HG03442 (cell line): ENCODE measurements around the gene CNBD2.
"Not testable (repeated sequence)": the region's sequence is repeated elsewhere in the genome, so short reads cannot be mapped to it uniquely, and the experiment has no call there.

Source experiments
- ATAC-seq: cut with Tn5 transposase; IDR thresholded peaks from one replicate; pipeline ENCODE4 v1.9.1; 2021; ENCODE audit warnings: mild to moderate bottlenecking, moderate library complexity; ENCODE audit not compliant: unreplicated experiment

CNBD2 gene

GRCh38 chr20:36018208-36018988, 50.0 kb downstream of the CNBD2 start:
- no peak for ATAC-seq

- ATAC-seq, result not testable (repeated sequence)
Measured at GRCh38 chr20:36026131-36026530, 57.7 kb downstream of the CNBD2 start.

- ATAC-seq, result no peak
Measured at GRCh38 chr20:36028106-36028808, 59.9 kb downstream of the CNBD2 start.

- ATAC-seq, result no peak
Measured at GRCh38 chr20:36030149-36030548, 61.8 kb downstream of the CNBD2 start.

GRCh38 chr20:36031806-36032205, 63.4 kb downstream of the CNBD2 start:
- no peak for ATAC-seq

GRCh38 chr20:36034875-36035274, 66.5 kb downstream of the CNBD2 start:
- ATAC-seq, result no peak

- ATAC-seq, result no peak
Measured at GRCh38 chr20:36035745-36036144, 67.4 kb downstream of the CNBD2 start.

- ATAC-seq, result no peak
Measured at GRCh38 chr20:36036688-36037087, 68.3 kb downstream of the CNBD2 start.

- ATAC-seq, result no peak
Measured at GRCh38 chr20:36040571-36040970, 72.2 kb downstream of the CNBD2 start.

GRCh38 chr20:36043441-36043840, 75.1 kb downstream of the CNBD2 start:
- ATAC-seq, result no peak

- ATAC-seq, result no peak
Measured at GRCh38 chr20:36043892-36044515, 75.6 kb downstream of the CNBD2 start.

- ATAC-seq, result no peak
Measured at GRCh38 chr20:36045373-36045714, 77.0 kb downstream of the CNBD2 start.

GRCh38 chr20:36046073-36046798, 77.8 kb downstream of the CNBD2 start:
- ATAC-seq, result not testable (repeated sequence)

GRCh38 chr20:36049408-36049807, 81.0 kb downstream of the CNBD2 start:
- ATAC-seq, result not testable (repeated sequence)

- peak; percentile 88 for ATAC-seq
Measured at GRCh38 chr20:36050436-36051317, 82.3 kb downstream of the CNBD2 start.

GRCh38 chr20:36051318-36052116, 83.1 kb downstream of the CNBD2 start:
- ATAC-seq, result no peak

GRCh38 chr20:36052117-36052513, 83.7 kb downstream of the CNBD2 start:
- ATAC-seq, result no peak

GRCh38 chr20:36053863-36054518, 85.6 kb downstream of the CNBD2 start:
- ATAC-seq, result not testable (repeated sequence)

GRCh38 chr20:36055145-36055544, 86.8 kb downstream of the CNBD2 start:
- no peak for ATAC-seq
